ENCODE results near the gene SLC25A13. TPM values are rescaled to one million over a fixed set of nuclear protein-coding genes. Genes with fewer than 3 reads are reported as not detected.

SLC25A13 gene
- total RNA-seq, 1 donor from 2014 or later, result 10.5 TPM

GRCh38 chr7:96075510-96076349, 246.2 kb downstream of the SLC25A13 start:
- no peak for DNase-seq (ENCODE audit: low spot score)
- intact Hi-C loops (cut with DNase I), result loop anchor here (2.0 to 5.0 kb wide), 2 partner anchors 158 to 951 kb away; no protein-coding TSS in a partner anchor

GRCh38 chr7:96074871-96075270, 247.0 kb downstream of the SLC25A13 start:
- intact Hi-C loops (cut with DNase I), result loop anchor here (2.0 to 5.0 kb wide), 2 partner anchors 158 to 952 kb away; no protein-coding TSS in a partner anchor

More at GRCh38 chr7:96074871-96075270, 247.0 kb downstream of the SLC25A13 start:
- no peak for DNase-seq (ENCODE audit: low spot score)

Small RNA genes lying within 50 kb of the gene (microRNA-seq; reads per million reads assigned to microRNA genes)
- gene MIR591, result not detected
